ENCODE data around the gene DUSP8.
"Not testable (repeated sequence)": the region's sequence is repeated elsewhere in the genome, so short reads cannot be mapped to it uniquely, and the experiment has no call there.

DUSP8 gene

GRCh38 chr11:1513326-1514296 lies 58.5 kb downstream of the DUSP8 start:
- no peak for DNase-seq

DNA sequence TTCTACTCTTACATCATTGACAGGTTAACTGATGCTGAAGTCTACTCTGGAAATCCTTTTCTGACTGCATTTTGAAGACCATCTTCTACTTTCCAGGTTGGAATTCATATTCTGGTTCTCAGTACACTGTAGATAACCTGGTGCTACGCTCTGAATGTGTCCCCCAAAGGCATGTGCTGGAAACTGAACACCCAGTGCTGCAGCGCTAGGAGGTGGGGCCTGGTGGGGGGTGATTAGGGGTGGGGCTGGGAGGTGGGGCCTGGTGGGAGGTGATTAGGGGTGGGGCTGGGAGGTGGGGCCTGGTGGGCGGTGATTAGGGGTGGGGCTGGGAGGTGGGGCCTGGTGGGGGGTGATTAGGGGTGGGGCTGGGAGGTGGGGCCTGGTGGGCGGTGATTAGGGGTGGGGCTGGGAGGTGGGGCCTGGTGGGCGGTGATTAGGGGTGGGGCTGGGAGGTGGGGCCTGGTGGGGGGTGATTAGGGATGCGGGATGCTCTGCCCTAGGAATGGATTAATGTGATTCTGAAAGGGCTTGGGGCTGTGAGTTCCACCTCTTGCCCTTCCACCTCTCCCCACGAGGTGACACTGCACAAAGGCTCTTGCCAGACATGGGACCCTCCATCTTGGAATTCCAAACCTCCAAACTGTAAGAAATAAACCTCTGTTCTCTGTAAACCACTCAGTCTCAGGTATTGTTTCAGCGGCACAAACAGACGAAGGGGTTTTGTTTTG lies 59.4 kb downstream of the DUSP8 start:
- DNase-seq, result not testable (repeated sequence)

DNA sequence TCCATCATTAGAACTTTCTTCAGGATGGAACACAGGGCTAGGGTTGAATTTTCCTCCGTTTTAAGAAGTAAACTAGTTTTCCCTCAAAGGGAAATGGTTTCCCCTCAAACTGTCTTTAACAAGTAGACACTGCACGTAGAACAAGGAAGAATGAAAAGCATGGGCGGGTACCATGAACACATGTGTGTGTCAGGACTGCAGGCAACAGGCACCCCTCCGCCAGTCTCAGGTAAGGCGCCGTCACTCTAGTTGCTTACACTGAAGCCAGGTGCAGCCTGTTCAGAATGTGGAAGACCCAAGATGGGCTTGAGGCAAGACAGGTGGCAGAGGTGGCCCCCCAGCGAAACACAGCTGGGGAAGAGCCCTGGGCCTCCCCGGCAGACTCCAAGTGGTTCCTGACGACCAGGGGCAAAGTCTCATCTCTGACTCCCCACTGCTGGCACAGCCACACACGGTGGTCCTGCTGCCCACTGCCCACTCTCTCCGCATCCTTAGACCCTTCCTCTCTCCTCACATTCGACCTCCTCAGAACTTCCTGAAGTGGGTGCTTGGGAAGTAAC lies 60.1 kb downstream of the DUSP8 start:
- no peak for DNase-seq

GRCh38 chr11:1510928-1511327 lies 61.1 kb downstream of the DUSP8 start:
- no peak for DNase-seq

GRCh38 chr11:1510351-1510750 lies 61.7 kb downstream of the DUSP8 start:
- not testable (repeated sequence) for DNase-seq

- no peak for DNase-seq
Measured at GRCh38 chr11:1509626-1510255, 62.3 kb downstream of the DUSP8 start.

DNA sequence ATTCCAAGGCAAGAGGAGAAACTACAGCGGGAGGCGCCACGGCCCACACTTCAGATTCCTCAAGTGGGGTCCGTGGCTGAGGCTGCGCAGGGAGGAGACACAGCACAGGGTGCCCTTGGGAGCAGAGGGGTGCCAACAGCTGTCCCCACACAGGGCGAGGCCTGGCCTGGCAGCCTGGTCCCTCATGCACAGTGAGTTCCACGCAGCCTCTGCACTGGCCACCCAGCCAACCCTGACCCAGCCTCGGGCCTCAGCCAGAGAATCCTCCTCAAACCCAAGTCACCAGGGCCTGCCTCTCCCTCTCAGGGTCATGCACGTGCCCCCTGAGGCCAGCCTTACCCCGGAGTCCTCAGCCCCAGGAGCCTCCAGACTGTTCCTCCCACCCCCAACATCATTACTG lies 63.1 kb downstream of the DUSP8 start:
- no peak for DNase-seq

DNA sequence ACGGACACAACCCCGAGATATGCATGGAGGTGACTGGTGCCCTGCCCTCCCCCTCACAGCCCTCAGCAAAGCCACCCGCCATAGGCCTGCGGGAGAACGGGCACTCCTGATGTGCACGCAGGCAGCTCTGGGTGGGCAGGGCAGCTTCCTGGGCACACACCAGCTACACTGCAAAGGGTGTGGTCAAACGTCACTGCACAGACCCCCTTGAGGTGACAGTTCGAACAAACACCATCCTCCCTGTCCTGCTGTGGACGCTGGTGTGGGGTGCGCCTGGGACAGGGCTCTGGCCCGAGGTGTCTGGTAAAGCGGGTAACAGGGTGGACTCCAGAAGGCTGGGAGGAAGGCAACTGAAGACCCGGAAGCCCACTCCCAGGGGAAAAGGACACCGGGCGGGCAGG lies 63.6 kb downstream of the DUSP8 start:
- DNase-seq, result no peak

DNA sequence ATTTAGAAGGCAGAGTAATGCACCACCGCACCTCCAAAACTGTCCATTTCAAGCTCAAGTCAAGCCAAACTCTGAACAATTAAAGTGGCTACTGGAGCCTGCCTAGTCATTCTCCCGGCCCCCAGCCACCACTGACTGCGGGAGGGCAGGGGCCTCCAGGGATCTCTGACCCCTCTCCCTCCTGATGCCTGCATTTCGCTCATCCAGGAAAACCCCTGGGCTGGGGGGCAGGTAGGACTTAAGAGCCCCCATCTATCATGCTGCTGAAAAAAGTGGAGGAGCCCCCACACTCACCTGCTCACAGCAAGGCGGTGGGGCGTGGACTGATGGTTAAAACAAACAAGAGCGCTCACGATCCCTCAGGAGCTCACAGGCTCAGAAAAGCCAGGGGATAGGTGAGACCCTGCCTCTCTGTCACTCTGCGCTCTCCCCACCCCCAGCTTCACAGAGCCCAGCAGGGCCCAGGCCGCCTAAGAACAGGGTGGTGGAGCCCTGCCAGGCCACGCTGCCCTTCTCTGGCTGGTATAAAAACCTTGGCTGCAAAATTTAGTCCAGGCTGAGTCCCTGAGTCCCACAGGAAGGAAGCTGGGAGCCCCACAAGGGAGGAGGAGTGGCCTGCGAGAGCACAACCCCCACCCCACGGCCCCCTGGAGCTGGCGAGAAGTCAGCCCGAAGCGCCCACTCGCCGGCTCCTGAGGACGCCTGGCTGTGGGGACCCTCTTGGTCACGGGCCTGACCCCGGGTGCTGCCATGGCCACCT lies 64.5 kb downstream of the DUSP8 start:
- no peak for DNase-seq

DNA sequence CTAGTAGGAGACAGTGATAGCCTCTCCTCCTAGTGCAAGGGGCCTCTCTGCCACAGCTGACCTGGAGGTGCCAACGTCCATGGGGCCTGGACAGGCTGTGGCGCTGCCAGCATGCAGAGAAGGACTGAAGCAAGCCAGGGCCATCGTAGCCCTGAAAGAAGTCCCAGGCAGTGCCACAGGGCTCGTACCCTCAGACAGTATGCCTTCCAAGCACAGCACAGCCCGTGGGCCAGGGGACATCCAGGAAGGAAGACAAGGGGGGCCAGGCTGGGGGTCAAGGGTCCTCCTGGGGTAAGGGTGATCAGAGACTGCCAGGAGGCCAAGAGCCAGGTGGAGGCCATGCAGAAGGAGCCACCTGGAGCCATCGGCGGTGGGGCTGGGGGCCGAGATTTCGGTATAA lies 65.1 kb downstream of the DUSP8 start:
- DNase-seq, result no peak

DNA sequence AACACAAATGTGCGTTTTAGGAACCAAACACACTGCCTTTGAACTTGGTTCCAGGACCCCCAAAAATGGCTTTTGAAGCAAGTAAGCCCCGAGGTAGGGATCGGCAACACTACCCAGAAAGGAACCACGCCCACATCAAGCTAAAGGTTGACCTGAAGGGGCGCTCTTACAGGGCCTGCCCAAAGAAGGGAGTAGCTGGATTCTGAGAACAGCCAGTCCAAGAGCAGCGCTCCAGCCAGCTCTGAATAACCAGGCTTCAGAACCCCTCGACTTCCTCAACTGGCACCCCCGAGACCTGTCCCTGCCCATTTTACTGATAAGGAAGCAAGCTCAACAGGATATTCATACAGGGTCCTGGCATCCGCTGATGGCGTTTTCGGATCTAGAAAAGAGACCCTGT lies 66.6 kb downstream of the DUSP8 start:
- DNase-seq, result no peak

GRCh38 chr11:1504581-1505290 lies 67.3 kb downstream of the DUSP8 start:
- DNase-seq, result no peak

DNA sequence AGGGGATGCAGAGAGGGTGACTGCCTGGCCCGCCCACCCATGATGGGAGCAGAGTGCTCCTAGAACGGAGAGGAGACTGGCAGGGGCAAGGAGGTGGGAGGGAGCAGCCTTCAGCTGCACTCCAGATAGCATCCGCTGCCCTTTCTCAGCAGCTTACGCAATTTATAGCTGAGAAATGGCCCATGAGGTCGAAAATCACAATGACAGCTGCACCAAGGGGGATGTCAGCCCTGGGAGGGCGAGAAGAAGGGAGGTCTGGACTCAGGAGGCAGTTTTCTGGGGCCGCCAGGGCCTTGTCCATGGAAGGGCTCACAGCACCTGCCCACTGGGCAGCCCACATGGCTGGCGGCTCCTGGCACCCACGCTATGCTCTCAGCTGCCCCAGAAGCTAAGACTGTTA lies 67.9 kb downstream of the DUSP8 start:
- DNase-seq, result no peak

All from fibroblast of skin of scalp (primary cell).